Nucleus accumbens (tissue), 56 donors: ENCODE data around the gene GPATCH2L.

Experiments
- DNase-seq, 56 donors: peaks; one replicate each; lab custom pipeline; 2025; lab: John Stamatoyannopoulos, UW

The GPATCH2L gene

DNA sequence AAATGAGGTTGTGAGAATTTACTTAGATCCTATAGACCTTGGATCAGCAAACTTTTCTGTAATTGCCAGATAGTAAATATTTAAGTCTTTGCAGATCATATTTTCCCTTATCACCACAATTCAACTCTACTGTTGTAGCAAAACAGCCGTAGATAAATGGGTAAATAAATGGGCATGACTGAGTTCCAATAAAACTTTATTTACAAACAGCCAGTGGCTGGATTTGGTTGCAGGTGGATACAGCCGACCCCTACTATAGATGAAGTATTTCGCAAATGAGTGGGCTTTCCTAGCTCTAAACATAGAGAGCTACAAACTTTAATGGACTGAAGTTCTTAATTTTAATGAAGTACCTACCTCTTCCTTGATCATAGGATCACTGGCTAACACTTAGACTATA lies 100.7 kb downstream of the GPATCH2L start:
- no peak for DNase-seq

DNA sequence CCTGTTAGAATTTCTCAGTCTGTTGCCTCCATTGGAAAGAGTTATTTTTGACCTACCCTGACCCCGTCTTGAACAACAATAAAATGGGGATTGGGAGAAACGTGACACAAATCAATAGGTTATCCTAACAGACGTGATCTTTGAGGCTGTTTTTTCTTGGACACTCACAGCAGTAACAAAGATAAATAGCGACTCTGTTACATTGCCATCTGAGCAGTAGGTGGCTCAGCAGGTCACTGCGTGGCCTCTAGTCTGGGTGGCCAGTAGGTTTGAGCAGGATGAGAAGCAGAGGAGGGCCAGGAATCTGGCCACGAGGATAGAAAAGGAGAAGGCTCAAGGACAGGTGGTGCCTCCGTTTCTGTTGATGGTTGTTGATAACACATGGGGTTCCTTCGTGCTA lies 101.4 kb downstream of the GPATCH2L start:
- DNase-seq = no peak

DNA sequence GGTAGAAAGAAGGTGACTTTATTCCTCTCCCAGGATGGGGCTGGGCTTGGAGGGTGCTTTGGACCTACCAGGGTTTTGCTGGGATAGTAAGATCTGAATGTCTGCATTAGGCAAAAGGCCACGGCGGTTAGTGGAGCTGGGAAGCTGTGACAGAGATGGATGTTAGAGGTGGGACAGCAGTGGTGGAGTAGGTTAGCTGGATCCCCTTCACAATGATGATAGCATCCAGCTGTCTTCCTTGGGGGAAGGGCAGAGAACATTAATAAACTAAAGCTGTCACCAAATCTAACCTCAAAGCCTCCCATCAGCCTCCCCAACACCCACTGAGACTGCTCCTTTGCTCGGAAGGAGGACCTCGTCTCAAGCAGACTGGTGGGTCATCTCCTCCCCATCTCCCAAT lies 104.8 kb downstream of the GPATCH2L start:
- no peak for DNase-seq

GRCh38 chr14:76257111-76257803 lies 105.5 kb downstream of the GPATCH2L start:
- no peak for DNase-seq

DNA sequence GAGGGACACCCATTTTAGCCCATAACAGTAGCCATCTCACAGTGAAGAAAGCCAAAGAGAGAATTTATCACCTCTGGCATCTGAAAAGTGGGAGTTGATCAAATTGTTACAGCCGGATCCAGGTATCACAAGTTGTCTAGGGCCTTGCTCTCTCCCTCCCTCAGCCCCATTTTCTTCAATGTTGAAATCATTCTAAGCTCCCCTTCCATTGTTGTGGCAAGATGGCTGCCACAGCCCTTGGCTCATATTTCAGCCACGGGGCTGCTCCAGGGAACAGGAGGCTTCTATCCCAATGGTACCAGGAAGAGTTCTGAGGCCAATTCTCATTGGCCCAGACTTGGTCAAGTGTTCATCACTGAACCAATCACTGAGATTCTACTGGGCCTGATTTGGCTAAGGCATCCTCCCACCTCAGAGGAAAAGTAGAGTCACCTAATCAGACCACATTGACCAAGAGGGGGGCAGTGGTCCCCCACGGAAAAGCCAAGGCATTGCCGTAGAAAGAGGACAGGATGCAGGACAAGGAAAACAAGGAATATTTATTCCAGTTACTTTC lies 106.2 kb downstream of the GPATCH2L start:
- no peak for DNase-seq

DNA sequence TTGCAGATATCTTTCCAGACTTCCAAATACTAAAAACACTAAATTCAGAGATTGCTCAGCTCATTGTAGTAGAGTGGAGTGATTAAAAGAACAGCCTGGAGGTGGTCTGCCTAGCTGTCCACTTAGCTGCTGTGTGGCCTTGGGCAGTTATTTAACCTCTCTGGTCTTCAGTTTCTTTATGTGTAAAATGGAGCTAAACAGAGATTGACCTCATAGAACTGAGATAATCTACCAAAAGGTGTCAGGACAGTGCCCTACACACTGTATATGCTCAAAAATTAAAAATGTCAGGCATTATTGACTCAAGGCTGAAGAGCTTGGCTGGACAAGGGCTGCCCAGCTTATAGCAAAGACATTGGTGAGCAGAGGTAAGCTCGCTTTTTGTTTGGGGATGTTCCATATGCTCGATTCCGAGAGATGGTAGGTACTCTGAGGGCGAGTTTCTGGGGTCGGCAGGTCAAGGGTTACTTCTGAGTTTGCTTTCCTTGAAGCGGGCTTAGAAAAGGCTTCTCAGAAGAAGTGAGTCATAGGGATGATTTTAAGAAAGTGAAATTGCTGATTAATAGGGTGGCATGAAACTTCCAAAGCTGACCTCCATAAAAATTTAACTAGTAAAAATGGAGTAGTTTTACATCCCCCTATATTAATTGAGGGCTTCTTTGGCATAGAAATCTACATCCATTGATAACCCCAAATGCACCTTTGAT lies 107.5 kb downstream of the GPATCH2L start:
- no peak for DNase-seq

DNA sequence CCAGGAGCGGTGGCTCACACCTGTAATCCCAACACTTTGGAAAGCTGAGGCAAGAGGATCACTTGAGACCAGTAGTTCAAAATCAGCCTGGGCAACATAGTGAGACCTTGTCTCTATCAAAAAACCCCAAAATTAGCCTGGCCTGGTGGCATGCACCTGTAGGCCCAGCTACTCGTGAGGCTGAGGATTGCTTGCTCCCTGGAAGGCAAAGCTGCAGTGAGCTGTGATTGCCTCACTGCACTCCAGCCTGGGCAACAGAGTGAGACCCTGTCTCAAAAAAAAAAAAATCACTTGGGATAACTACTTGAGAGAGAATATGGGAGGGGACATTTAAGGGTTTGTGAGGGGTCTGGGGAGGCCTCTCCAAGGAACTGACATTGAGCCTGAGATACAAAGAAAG lies 109.0 kb downstream of the GPATCH2L start:
- DNase-seq = no peak

DNA sequence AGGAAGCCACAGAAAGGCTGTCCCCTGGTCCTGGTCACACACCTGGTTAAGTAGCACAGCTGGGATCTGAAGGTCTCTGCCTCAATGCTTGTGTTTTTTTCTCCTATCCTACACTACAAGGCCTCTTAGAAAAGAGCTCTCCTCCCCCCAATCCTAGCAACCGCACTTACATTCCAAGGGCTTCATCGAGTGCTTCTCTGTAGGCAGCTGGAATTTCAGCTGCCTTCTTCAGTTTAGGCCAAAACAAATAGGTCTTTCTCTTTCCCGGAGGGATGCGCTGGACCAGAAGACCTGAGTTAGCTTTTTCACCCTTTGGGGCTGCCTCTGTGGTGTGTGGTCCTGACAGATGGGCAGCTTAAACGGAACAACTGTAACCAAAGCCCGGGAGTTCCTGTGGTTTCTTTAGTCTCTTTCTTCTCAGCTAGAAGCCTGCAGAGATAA lies 109.7 kb downstream of the GPATCH2L start:
- no peak for DNase-seq

DNA sequence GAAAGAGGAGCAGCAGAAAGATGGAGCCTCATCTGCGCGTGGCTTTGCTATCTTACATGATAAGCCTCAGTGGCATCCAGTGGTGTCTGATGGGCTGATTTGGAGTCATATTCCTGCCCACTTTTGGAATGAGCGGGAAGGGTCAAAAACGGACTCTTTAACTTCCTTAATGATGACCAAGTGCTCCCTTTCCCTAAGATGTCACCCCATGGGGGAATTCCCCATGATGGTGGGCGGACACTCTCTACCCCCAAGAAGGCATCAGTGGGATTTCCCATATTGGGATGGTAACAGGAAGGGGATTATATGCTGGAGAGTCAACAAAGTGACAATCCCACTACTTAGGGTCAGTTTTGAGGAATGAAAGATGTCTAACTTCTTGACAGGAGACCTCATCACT lies 110.9 kb downstream of the GPATCH2L start:
- no peak for DNase-seq
